Erythroblast (primary cell): ENCODE measurements around the gene RAD51B.

Experiments used
- GATA1 ChIP-seq: IDR thresholded peaks from 2 replicates; pipeline ENCODE4 v1.6.1; 2011; ENCODE audit warnings: low read depth, mild to moderate bottlenecking, control low read depth, low read length, moderate library complexity
- POLR2A ChIP-seq: IDR thresholded peaks from 2 replicates; pipeline ENCODE4 v1.6.1; 2011; ENCODE audit warnings: mild to moderate bottlenecking, low read length

DNA sequence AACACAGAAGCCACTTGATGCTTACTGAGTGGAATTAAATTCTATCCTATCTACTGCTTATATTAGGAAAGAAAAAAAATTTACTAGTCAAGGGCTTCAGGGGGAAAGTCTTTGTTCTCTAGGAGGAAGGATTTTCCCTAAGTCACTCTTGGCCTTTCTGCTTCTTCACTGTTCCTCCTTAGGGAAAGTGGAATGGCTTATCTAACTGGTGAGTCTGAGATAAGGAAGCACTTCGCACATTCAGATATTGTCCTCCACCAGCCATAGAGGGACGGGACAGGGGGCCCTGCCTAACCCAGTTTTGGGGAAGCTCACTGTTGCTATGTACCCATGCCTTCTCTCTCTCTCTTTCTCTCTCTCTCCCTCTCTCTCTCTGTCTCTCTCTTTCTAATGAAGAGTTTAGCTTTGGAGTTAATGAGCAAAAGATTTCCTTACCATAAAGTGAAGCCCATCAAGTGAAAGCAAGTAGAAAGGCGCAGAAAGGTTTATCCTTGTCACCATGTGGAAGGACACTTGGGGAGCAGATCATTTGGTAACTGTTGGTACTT is 522.7 kb downstream of the RAD51B start:
- TF ChIP-seq POLR2A (no peak), GATA1 (no peak)
